ENCODE results near the gene DVL1. TPM values are rescaled to one million over a fixed set of nuclear protein-coding genes. Genes with fewer than 3 reads are reported as not detected.

DVL1 gene
- total and polyA plus RNA-seq, 2 of the 13 experiments (the other 11 are each of a cell fraction or from before 2014, with no cell fraction given), result 30.8 to 60.4 TPM

DNA sequence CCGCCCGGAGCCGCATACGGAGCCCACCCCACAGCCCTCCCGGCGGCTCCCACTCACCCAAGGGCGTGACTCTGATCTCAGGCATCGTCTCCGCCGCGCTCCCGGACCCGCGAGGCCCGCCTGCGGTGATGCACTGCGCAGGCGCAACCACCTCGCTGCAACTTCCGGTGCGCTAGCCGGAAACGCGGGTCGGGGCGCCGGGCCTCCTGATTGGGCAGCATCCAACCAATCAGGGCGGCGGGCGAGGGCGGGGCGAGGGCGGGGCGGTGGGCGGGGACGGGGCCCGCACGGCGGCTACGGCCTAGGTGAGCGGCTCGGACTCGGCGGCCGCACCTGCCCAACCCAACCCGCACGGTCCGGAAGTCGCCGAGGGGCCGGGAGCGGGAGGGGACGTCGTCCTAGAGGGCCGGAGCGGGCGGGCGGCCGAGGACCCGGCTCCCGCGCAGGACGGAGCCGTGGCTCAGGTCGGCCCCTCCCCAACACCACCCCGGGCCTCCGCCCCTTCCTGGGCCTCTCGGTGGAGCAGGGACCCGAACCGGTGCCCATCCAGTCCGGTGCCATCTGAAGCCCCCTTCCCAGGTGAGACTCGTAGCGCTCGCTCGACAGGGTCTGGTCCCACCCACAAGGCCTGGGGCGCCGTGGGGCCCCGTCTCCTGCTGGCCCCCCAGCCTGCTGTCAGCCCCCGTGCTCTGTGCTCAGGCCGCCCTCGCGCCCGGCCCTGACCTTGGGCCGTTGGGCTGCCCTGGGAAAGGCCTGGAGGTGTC, 24.5 kb downstream of the DVL1 start, which contains the start of the genes CPTP and INTS11:
Gene CPTP (plus strand): TSS at position 279 of the 764 bp plus-strand sequence. CDS start 2,109 bp downstream, outside the sequence.
Gene INTS11 (minus strand): TSS at position 137 of the 764 bp plus-strand sequence. CDS start 52 bp downstream, at position 85.
- peak within 1 kb of the TSS; percentile 77 for H3K27ac ChIP-seq (ENCODE audit: extremely low read length, insufficient read depth, low read length)
- H3K4me1 ChIP-seq (ENCODE audit: insufficient read depth, low read length), result peaks cover 23% of the 10 kb centered on the region
- H3K27me3 ChIP-seq (ENCODE audit: control insufficient read depth in 1 of 2, insufficient read depth in 2 of 2, low read length in 2 of 2), result no peaks in the 10 kb centered on the region
- ATAC-seq (peak; percentile 83), DNase-seq (ENCODE audit: low spot score) (peak; percentile 79), FAIRE-seq (no peak)
- BruUV-seq (replicated peaks), result TSS peak; percentile 49
- H3K4me2 ChIP-seq (ENCODE audit: low read depth, low read length), result peak within 1 kb of the TSS; percentile 98
- intact Hi-C loops (cut with micrococcal nuclease; ENCODE audit: unreplicated experiment), result loop anchor here (2.0 kb wide), 1 partner anchor 20 kb away; no protein-coding TSS in a partner anchor
- peak within 1 kb of the TSS; percentile 68 to 99 (median 95) for H3K4me3 ChIP-seq (replicated peaks in 1 of 3; ENCODE audit: insufficient read depth in 1 of 3, low read depth in 2 of 3, low read length in 3 of 3)
- in situ Hi-C loops (cut with HindIII; ENCODE audit: extremely low pct_ligation_motif_present, low pct_unique_long_range_greater_than_20kb), result no loop called here
- peak within 1 kb of the TSS; percentile 96 for H3K9ac ChIP-seq (ENCODE audit: insufficient read depth, low read depth, low read length)
- H2AFZ ChIP-seq (ENCODE audit: low read length), result no peak within 1 kb of the TSS
- peaks cover 50% of the 10 kb centered on the region for H3K79me2 ChIP-seq (ENCODE audit: insufficient read depth, low read length)
- peaks cover 5% of the 10 kb centered on the region; the same call in 1 of the 2 replicates for H4K20me1 ChIP-seq (ENCODE audit: insufficient read depth, low read length)
- no peaks in the 10 kb centered on the region for H3K9me3 ChIP-seq (ENCODE audit: low read length)
- peaks cover 7 to 11% of the 10 kb centered on the region in 2 experiments; a peak in 3 of 5 replicates for H3K36me3 ChIP-seq (replicated peaks in 1 of 2; ENCODE audit: control insufficient read depth in 1 of 2, insufficient read depth in 2 of 2, low read length in 2 of 2)
- ChIA-PET CTCF (ENCODE audit: low intra/inter-chr PET ratio, low total read pairs) (no interaction called here), POLR2A (interaction anchor here (1.0 to 1.4 kb wide), 4 partner anchors 9 to 47 kb away, joined by 3 to 4 read pairs (median 3); no protein-coding TSS in a partner anchor)
- WGBS (ENCODE audit: low lambda C conversion rate), result 0% methylated on average over 1 of the region's 84 CpGs
- TF ChIP-seq ZMYM3 (CRISPR knock-in tag; IDR thresholded peaks at IDR 0.05), result 0 out of 2 replicates have a peak, but pooled peaks have one; percentile 11
- TF ChIP-seq HINFP (CRISPR knock-in tag; IDR thresholded peaks at IDR 0.05; ENCODE audit: low read depth), result no peak
- TF ChIP-seq, protein P1, sequence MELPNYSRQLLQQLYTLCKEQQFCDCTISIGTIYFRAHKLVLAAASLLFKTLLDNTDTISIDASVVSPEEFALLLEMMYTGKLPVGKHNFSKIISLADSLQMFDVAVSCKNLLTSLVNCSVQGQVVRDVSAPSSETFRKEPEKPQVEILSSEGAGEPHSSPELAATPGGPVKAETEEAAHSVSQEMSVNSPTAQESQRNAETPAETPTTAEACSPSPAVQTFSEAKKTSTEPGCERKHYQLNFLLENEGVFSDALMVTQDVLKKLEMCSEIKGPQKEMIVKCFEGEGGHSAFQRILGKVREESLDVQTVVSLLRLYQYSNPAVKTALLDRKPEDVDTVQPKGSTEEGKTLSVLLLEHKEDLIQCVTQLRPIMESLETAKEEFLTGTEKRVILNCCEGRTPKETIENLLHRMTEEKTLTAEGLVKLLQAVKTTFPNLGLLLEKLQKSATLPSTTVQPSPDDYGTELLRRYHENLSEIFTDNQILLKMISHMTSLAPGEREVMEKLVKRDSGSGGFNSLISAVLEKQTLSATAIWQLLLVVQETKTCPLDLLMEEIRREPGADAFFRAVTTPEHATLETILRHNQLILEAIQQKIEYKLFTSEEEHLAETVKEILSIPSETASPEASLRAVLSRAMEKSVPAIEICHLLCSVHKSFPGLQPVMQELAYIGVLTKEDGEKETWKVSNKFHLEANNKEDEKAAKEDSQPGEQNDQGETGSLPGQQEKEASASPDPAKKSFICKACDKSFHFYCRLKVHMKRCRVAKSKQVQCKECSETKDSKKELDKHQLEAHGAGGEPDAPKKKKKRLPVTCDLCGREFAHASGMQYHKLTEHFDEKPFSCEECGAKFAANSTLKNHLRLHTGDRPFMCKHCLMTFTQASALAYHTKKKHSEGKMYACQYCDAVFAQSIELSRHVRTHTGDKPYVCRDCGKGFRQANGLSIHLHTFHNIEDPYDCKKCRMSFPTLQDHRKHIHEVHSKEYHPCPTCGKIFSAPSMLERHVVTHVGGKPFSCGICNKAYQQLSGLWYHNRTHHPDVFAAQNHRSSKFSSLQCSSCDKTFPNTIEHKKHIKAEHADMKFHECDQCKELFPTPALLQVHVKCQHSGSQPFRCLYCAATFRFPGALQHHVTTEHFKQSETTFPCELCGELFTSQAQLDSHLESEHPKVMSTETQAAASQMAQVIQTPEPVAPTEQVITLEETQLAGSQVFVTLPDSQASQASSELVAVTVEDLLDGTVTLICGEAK (IDR thresholded peaks at IDR 0.05), result peak; percentile 63
- TF ChIP-seq, protein P1 (CRISPR knock-in tag; IDR thresholded peaks at IDR 0.05), result no peak; the same call in none of the 2 replicates
- TF ChIP-seq ZNF263 (CRISPR knock-in tag; IDR thresholded peaks at IDR 0.05), result 0 out of 2 replicates have a peak, but pooled peaks have one; percentile 50
- 0 out of 2 replicates have a peak, but pooled peaks have one; percentile 17 for TF ChIP-seq ZBTB39 (CRISPR knock-in tag; IDR thresholded peaks at IDR 0.05)
- peak; percentile 78 for TF ChIP-seq ZNF563 (CRISPR knock-in tag; IDR thresholded peaks at IDR 0.05)
- TF ChIP-seq ZNF570 (CRISPR knock-in tag; IDR thresholded peaks at IDR 0.05; ENCODE audit: borderline replicate concordance), result no peak
- TF ChIP-seq ZNF224 (CRISPR knock-in tag; IDR thresholded peaks at IDR 0.05), result peak; percentile 31; the same call in 1 of the 2 replicates
- no peak for TF ChIP-seq SCMH1 (CRISPR knock-in tag; IDR thresholded peaks at IDR 0.05; ENCODE audit: borderline replicate concordance)

All from HepG2 (cell line).